ENCODE data around the gene DBX1. TPM values are rescaled to one million over a fixed set of nuclear protein-coding genes. Genes with fewer than 3 reads are reported as not detected.

The DBX1 gene, protein sequence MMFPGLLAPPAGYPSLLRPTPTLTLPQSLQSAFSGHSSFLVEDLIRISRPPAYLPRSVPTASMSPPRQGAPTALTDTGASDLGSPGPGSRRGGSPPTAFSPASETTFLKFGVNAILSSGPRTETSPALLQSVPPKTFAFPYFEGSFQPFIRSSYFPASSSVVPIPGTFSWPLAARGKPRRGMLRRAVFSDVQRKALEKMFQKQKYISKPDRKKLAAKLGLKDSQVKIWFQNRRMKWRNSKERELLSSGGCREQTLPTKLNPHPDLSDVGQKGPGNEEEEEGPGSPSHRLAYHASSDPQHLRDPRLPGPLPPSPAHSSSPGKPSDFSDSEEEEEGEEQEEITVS
- total RNA-seq (not detected), polyA plus RNA-seq (not detected)
- long read RNA-seq, donor 1: 0 reads
- long read RNA-seq, donor 2: 0 reads
- long read RNA-seq, donor 3: 0 reads

DNA sequence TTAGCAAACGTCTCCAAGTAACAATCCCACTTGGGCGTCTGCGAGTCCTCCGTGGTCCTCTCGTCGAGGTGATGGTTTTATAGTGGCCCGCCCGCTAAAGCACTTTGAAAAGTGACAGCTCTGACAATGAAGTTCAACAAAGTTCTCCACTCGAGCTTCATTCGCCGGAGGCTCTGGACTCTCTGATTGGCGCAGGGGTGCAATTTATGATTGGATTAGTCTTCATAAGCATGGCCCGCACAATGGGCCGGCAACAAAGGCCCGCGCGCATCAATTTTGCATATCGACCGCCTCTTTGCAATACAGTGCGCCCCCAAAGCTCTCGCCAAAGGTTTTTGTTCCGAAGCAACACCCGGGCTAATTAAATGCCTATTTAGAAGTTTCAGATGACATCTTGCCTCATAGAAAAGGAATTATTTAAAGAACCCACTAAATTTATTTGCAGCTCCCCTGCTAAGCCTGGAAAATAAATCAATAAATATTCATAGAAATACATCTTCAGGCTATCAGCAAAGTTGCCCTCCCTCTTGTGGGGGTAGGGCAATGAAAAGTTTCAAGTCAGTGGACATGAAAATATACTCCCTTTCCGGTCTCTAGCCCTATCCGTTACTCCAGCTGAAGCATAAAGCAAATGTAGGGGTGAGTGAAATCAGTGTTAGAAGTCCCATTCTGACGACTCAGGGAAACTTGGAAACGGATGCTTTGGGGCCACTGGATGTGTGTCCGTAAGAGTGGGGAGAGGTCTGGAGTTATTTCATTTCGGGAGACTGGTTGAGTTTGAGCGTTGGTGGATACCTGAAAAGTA is at the start of gene DBX1:
Gene DBX1, minus strand, starts transcription at position 51 of the 805 bp plus-strand sequence. CDS start 151 bp downstream, outside the sequence.
- TF ChIP-seq EP300 (IDR thresholded peaks at IDR 0.05): no peak
- TF ChIP-seq, protein P1, sequence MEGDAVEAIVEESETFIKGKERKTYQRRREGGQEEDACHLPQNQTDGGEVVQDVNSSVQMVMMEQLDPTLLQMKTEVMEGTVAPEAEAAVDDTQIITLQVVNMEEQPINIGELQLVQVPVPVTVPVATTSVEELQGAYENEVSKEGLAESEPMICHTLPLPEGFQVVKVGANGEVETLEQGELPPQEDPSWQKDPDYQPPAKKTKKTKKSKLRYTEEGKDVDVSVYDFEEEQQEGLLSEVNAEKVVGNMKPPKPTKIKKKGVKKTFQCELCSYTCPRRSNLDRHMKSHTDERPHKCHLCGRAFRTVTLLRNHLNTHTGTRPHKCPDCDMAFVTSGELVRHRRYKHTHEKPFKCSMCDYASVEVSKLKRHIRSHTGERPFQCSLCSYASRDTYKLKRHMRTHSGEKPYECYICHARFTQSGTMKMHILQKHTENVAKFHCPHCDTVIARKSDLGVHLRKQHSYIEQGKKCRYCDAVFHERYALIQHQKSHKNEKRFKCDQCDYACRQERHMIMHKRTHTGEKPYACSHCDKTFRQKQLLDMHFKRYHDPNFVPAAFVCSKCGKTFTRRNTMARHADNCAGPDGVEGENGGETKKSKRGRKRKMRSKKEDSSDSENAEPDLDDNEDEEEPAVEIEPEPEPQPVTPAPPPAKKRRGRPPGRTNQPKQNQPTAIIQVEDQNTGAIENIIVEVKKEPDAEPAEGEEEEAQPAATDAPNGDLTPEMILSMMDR (IDR thresholded peaks at IDR 0.05): no peak
- no peak for TF ChIP-seq POLR2A (IDR thresholded peaks at IDR 0.05)
- H3K27ac ChIP-seq: no peak within 1 kb of the TSS
- no peak within 1 kb of the TSS for H3K4me3 ChIP-seq
- no peak for DNase-seq
- H3K27me3 ChIP-seq: no peaks in the 10 kb centered on the region
- peaks cover 2% of the 10 kb centered on the region for H3K4me1 ChIP-seq (ENCODE audit: insufficient read depth)
- H3K36me3 ChIP-seq: no peaks in the 10 kb centered on the region
- 3% methylated on average over 26 to 30 of the region's 30 CpGs for WGBS, 3 donors
- peaks cover 0 to 13% of the 10 kb centered on the region in 2 donors for H3K9me3 ChIP-seq
- intact Hi-C loops (cut with DNase I): no loop called here

DNA sequence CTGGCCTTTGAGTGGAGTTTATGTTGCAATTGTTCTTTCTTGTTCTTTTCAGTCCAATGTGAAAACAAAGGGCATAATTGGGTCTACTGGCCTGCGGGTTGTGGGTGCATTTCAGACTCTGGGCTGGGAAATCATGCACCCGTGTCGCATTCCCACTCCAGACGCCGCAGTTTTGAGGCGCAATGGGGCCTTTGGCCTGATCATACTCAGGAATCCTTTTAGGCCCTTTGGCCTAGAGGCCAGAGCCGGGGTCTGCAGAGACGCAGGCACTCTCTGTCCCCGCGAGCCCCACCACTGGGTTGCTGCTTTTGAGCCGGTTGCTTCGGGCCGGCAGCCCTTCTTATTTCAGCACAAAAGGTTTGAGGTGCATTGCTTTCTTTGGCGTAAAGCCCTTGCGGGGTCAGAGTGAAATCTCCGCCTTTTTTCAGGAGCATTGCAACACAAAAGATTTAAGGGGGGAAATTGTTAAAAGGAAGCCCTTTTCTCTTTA is 48.4 kb upstream of the DBX1 start:
- Histone ChIP-seq H3K4me1 (ENCODE audit: insufficient read depth) (no peaks in the 10 kb centered on the region), H3K9me3 (no peaks in the 10 kb centered on the region)
- WGBS, 3 donors: 11 to 31% (median 11%) methylated on average over 16 of the region's 16 CpGs

DNA sequence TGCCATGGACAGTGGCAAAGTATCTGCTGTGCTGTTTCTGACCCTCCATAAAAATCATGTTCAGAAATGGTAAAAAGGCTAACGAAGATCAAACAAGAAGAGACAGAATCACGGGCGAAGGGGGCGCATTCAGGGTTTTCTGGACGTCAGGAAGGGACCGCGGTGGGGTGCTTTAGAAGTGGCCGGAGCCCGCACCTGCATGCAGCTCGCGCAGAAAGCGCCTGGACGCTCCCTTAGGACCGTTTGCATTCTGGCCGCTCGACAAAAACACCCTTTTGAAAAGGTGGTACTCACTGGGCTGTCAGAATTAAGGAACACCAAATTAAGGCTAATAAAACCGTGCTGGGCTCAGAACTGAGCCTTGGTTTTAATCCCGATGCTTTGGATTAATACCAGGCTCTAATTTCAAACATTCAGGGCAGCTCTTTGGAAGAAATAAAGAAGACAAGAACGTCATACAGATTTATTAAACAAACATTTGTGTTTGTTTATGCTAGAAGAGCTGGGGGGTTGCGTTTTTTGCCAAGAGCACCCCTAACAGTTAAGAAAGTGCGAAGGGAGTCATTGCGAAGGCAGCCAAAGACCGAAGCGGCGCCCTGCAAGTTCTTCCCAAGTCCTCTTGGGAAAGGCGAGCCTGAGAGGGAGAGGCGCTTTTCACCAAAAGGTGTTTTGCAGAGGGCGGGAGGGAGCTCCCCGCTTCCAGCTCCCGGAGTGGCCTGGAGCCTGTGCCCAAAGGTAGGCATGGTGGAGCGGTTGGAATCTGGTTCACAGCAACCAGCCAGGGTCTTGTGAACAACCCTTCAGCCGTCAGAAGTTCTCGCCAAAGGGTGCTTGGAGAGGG is 47.7 kb upstream of the DBX1 start:
- Histone ChIP-seq H3K4me3 (no peak overlapping the region), H3K27ac (no peak overlapping the region), H3K36me3 (no peaks in the 10 kb centered on the region), H3K27me3 (no peaks in the 10 kb centered on the region), H3K9me3 (no peaks in the 10 kb centered on the region), H3K4me1 (ENCODE audit: insufficient read depth) (no peaks in the 10 kb centered on the region)
- WGBS, 3 donors: 3 to 4% (median 4%) methylated on average over 33 of the region's 33 CpGs
- TF ChIP-seq EP300 (IDR thresholded peaks at IDR 0.05): no peak
- TF ChIP-seq POLR2A (IDR thresholded peaks at IDR 0.05): no peak
- TF ChIP-seq, protein P1 (IDR thresholded peaks at IDR 0.05): no peak
- intact Hi-C loops (cut with DNase I): no loop called here
- DNase-seq: no peak

More for the DNA sequence above, 48.4 kb upstream of the DBX1 start:
- Histone ChIP-seq H3K27me3 (no peaks in the 10 kb centered on the region), H3K4me3 (no peak overlapping the region), H3K36me3 (no peaks in the 10 kb centered on the region), H3K27ac (no peak overlapping the region)
- no peak for TF ChIP-seq EP300 (IDR thresholded peaks at IDR 0.05)
- TF ChIP-seq, protein P1 (IDR thresholded peaks at IDR 0.05): no peak
- no peak for TF ChIP-seq POLR2A (IDR thresholded peaks at IDR 0.05)
- intact Hi-C loops (cut with DNase I): no loop called here
- DNase-seq: no peak

DNA sequence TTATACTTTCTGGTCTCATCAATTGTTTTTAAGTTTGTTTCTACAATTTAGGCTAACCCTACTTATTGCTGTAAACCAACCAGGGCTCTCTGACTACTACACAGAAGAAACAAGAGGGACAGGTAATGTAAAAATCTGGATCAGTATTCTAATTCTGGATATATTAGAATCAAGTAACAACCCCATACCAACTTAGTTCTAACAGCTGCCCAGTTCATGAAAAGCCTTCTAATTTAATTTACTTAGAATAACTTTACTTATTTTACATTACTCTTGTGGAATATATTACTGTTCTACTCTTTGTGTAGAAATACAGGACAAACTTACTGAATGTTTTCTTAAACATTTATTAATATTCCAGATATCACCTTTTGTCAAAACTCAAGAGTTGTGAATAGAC is 45.5 kb upstream of the DBX1 start:
- Histone ChIP-seq H3K9me3 (no peaks in the 10 kb centered on the region), H3K27ac (no peak overlapping the region), H3K36me3 (no peaks in the 10 kb centered on the region), H3K4me1 (ENCODE audit: insufficient read depth) (no peaks in the 10 kb centered on the region), H3K4me3 (no peak overlapping the region), H3K27me3 (no peaks in the 10 kb centered on the region)
- no peak for DNase-seq
- intact Hi-C loops (cut with DNase I): no loop called here
- TF ChIP-seq POLR2A (IDR thresholded peaks at IDR 0.05) (no peak), EP300 (IDR thresholded peaks at IDR 0.05) (no peak)
- TF ChIP-seq, protein P1 (IDR thresholded peaks at IDR 0.05): no peak

All from ovary (tissue), 10 donors.